Ishikawa (cell line): ENCODE data around the gene CTTNBP2NL.

ENCODE experiments used
- CEBPB ChIP-seq: IDR thresholded peaks from 2 replicates; pipeline ENCODE4 v1.6.1; 2012
- CREB1 ChIP-seq: IDR thresholded peaks from 2 replicates; pipeline ENCODE4 v1.6.1; 2012; ENCODE audit warnings: low read depth
- EGR1 ChIP-seq: IDR thresholded peaks from 2 replicates; pipeline ENCODE4 v1.6.1; 2012
- EP300 ChIP-seq: IDR thresholded peaks from 2 replicates; pipeline ENCODE4 v1.6.1; 2012; ENCODE audit warnings: borderline replicate concordance
- FOXM1 ChIP-seq: IDR thresholded peaks from 2 replicates; pipeline ENCODE4 v1.6.1; 2012; ENCODE audit warnings: low read depth, borderline replicate concordance
- NFIC ChIP-seq: IDR thresholded peaks from 2 replicates; pipeline ENCODE4 v1.6.1; 2012
- RAD21 ChIP-seq: IDR thresholded peaks from 2 replicates; pipeline ENCODE4 v1.6.1; 2012; ENCODE audit warnings: low read depth
- TAF1 ChIP-seq: IDR thresholded peaks from 2 replicates; pipeline ENCODE4 v1.6.1; 2012; ENCODE audit warnings: low read depth, mild to moderate bottlenecking
- TCF12 ChIP-seq: IDR thresholded peaks from 2 replicates; pipeline ENCODE4 v1.6.1; 2012; ENCODE audit warnings: low read depth
- TEAD4 ChIP-seq: IDR thresholded peaks from 2 replicates; pipeline ENCODE4 v1.6.1; 2012
- USF1 ChIP-seq: IDR thresholded peaks from 2 replicates; pipeline ENCODE4 v1.6.1; 2012
- YY1 ChIP-seq: IDR thresholded peaks from 2 replicates; pipeline ENCODE4 v1.6.1; 2012; ENCODE audit warnings: low read depth
- ZBTB7A ChIP-seq: IDR thresholded peaks from 2 replicates; pipeline ENCODE4 v1.6.1; 2012; ENCODE audit warnings: low read depth
- TF ChIP-seq, protein P1 (sequence below): IDR thresholded peaks from 2 replicates; pipeline ENCODE4 v1.6.1; 2012; ENCODE audit warnings: low read depth, mild to moderate bottlenecking
- TF ChIP-seq, protein P2 (sequence below): IDR thresholded peaks from 2 replicates; pipeline ENCODE4 v1.6.1; 2012

The CTTNBP2NL gene

GRCh38 chr1:112402682-112403643 lies 6.9 kb downstream of the CTTNBP2NL start:
- TF ChIP-seq EP300: no peak
- TF ChIP-seq FOXM1: no peak
- no peak for TF ChIP-seq TCF12
- no peak for TF ChIP-seq YY1
- TF ChIP-seq CREB1: no peak

DNA sequence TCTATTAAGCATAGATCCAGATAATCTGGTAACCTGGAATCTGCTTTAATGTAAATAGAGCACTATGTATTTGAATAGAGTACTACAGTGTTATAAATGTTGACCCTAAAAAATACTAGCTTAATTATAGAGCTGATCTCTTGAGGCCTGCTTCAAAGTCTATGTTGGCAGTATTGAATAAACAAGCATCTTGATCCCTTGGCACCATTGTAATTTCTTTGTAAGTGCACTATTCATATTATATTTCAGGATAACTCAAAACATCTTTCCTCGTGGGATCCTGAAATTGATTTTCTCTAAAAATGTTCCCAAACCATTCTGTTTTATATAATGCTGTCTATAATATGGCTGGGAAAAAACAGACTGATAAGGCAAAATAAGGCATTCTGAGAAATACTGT lies 10.8 kb downstream of the CTTNBP2NL start:
- TF ChIP-seq EGR1 (no peak), YY1 (no peak), CEBPB (no peak), FOXM1 (no peak)

GRCh38 chr1:112409414-112409813 lies 13.4 kb downstream of the CTTNBP2NL start:
- TF ChIP-seq CEBPB (no peak), TEAD4 (no peak), ZBTB7A (no peak), YY1 (no peak), CREB1 (no peak), USF1 (no peak), TCF12 (no peak), FOXM1 (no peak), TAF1 (no peak), RAD21 (no peak), EGR1 (no peak), NFIC (no peak), EP300 (no peak)
- TF ChIP-seq, protein P1, sequence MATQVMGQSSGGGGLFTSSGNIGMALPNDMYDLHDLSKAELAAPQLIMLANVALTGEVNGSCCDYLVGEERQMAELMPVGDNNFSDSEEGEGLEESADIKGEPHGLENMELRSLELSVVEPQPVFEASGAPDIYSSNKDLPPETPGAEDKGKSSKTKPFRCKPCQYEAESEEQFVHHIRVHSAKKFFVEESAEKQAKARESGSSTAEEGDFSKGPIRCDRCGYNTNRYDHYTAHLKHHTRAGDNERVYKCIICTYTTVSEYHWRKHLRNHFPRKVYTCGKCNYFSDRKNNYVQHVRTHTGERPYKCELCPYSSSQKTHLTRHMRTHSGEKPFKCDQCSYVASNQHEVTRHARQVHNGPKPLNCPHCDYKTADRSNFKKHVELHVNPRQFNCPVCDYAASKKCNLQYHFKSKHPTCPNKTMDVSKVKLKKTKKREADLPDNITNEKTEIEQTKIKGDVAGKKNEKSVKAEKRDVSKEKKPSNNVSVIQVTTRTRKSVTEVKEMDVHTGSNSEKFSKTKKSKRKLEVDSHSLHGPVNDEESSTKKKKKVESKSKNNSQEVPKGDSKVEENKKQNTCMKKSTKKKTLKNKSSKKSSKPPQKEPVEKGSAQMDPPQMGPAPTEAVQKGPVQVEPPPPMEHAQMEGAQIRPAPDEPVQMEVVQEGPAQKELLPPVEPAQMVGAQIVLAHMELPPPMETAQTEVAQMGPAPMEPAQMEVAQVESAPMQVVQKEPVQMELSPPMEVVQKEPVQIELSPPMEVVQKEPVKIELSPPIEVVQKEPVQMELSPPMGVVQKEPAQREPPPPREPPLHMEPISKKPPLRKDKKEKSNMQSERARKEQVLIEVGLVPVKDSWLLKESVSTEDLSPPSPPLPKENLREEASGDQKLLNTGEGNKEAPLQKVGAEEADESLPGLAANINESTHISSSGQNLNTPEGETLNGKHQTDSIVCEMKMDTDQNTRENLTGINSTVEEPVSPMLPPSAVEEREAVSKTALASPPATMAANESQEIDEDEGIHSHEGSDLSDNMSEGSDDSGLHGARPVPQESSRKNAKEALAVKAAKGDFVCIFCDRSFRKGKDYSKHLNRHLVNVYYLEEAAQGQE: no peak
- TF ChIP-seq, protein P2, sequence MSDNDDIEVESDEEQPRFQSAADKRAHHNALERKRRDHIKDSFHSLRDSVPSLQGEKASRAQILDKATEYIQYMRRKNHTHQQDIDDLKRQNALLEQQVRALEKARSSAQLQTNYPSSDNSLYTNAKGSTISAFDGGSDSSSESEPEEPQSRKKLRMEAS: no peak

DNA sequence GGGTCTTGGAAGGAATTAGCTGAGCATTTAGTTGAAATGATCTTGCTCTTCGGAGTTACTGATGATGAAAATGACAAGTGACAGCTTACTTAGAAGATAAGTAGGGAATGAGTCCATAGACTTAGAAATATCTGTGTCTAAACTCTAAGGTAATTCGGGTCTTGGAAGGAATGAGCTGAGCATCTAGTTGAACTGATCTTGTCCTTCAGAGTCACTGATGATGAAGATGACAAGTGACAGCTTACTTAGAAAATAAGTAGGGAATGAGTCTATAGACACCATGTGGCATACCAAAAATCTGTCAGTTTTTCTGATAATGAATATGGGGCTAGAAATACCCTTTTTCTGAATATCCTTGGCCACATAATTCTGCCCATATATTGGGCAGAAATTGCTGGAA lies 14.7 kb downstream of the CTTNBP2NL start:
- TF ChIP-seq RAD21: no peak
- no peak for TF ChIP-seq TEAD4
- TF ChIP-seq, protein P2: no peak
- no peak for TF ChIP-seq USF1
- TF ChIP-seq EP300: no peak

GRCh38 chr1:112417271-112417670 lies 21.3 kb downstream of the CTTNBP2NL start:
- no peak for TF ChIP-seq RAD21
- TF ChIP-seq, protein P2: no peak
- TF ChIP-seq, protein P1: no peak
- no peak for TF ChIP-seq TAF1
- TF ChIP-seq EP300: no peak
- no peak for TF ChIP-seq YY1
- TF ChIP-seq CREB1: no peak
- no peak for TF ChIP-seq EGR1
- no peak for TF ChIP-seq FOXM1
- no peak for TF ChIP-seq CEBPB
